ENCODE measurements around the gene RAN. TPM values are rescaled to one million over a fixed set of nuclear protein-coding genes. Genes with fewer than 3 reads are reported as not detected.

Gene RAN
- total RNA-seq = 563 and 1,060 TPM in 2 replicates

DNA sequence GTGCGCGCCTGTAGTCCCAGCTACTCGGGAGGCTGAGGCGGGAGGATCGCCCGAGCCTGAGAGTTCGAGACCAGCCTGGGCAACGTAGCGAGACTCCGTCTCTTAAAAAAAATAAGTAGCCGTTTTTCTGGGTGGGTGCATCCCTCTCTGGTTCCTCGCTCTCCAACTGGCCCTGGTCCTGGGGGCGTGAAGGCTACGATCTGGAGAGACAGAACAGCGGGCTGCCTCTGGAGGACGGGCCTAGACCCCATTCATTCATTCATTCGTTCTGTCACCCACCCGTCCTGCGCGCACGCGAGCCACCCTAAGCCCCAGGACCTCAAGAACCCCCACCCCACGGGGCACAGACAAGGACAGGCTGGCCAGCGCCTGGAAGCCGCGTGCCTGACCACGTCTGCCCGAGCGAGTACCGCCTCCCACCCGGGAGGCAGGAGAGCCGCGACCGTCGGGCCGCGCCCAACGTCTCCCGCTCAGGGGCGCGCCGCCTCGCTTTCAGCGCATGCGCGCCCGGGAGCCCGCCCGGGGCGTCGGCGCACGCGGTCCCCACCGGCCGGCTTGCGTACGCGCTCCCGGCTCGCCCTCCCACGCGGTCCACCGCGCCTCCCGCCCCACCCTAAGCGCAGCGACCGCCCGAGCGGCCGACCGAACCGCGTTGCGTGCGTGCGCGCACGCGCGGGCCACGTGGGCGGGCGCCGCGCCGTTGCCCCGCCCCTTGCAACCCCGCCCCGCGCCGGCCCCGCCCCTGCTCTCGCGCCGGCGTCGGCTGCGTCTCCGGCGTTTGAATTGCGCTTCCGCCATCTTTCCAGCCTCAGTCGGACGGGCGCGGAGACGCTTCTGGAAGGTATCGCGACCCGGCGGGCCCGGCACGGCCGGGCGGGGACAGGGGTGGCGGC is at the start of gene RAN:
TSS of gene RAN (plus strand) at position 781 of the 893 bp plus-strand sequence. CDS start 528 bp downstream, outside the sequence.

DNA sequence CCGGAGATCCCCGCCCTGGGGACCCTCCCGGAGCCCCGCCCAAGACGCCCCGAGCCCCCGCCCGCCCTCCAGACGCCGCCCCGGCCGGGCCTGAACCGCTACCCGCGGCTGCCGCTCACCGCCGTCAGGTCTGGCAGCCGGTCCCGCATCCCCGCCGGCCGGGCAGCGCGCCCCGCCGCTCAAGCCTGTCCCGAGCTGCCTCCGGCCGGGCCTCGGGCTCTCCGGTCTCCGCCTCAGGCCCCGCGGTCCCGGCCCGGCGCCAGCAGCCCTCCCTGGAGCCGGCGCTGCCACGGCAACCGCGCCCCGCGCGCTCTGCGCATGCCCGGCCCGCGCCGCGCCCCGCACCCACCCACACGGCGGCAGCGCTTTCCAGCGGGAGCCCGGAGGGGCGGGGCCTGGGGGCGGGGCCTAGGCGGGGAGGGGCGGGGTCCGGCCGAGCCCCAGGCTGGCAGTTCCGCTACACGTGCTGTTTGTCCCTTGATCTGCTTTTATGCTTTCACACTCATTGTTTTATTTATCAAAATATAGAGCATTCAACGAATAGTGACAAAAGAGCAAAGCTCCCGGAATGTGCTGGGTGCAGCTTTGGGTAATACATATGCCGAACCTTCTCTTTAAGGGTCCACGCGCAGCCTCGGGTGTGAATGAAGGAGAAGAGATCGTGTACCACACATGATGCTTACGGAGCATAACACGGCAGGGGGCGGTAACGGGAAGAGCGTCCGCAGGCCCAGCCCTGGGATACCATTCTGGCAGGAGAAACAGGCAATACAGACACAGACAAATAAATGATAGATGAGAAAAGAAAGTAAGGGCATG is 32.7 kb upstream of the RAN start, which contains the start of gene STX2:
TSS of gene STX2 (minus strand) at position 300 of the 819 bp plus-strand sequence. CDS start at position 149, 151 bp downstream.

Other genes with a start within 250 kb of the RAN start
- gene RIMBP2, start 155.8 kb upstream of the RAN start, total RNA-seq = not detected in 2 replicates
- gene STX2, start 32.8 kb upstream of the RAN start, total RNA-seq = 33.9 and 56.3 TPM in 2 replicates
- gene ADGRD1, start 81.8 kb downstream of the RAN start, total RNA-seq = 1.9 and 17.4 TPM in 2 replicates

All from smooth muscle cell of trachea (primary cell).